Ectodermal cell (in vitro differentiated cells): Measurements from ENCODE around the gene LBH.

ENCODE experiments used
- H3K27ac ChIP-seq: 2 replicates; pipeline ENCODE4 v1.7.0; 2013; ENCODE audit warnings: mild to moderate bottlenecking, low read depth, low read length; ENCODE audit not compliant: insufficient read depth, poor library complexity, severe bottlenecking
- H3K27me3 ChIP-seq: 2 replicates; pipeline ENCODE4 v1.7.0; 2013; ENCODE audit warnings: mild to moderate bottlenecking, low read length; ENCODE audit not compliant: insufficient read depth, control insufficient read depth, poor library complexity, severe bottlenecking
- H3K36me3 ChIP-seq: one replicate; pipeline ENCODE4 v1.7.0; 2013; ENCODE audit warnings: low read length; ENCODE audit not compliant: control insufficient read depth, insufficient read depth
- H3K4me1 ChIP-seq: one replicate; pipeline ENCODE4 v1.7.0; 2013; ENCODE audit warnings: low read length; ENCODE audit not compliant: control insufficient read depth, insufficient read depth
- H3K4me3 ChIP-seq: 2 replicates; pipeline ENCODE4 v1.7.0; 2013; ENCODE audit warnings: low read depth, low read length, control low read depth; ENCODE audit not compliant: insufficient read depth
- H3K9me3 ChIP-seq: 2 replicates; pipeline ENCODE4 v1.7.0; 2013; ENCODE audit warnings: mild to moderate bottlenecking, low read length, moderate library complexity; ENCODE audit not compliant: control insufficient read depth
- WGBS, 2 experiments: methylation state at CpG; one replicate each; pipeline ENCODE4 v1.1.7; 2013; ENCODE audit warnings: missing lambda C conversion rate in 2 of 2; 5-methylcytosine and 5-hydroxymethylcytosine counted together

Gene LBH

DNA sequence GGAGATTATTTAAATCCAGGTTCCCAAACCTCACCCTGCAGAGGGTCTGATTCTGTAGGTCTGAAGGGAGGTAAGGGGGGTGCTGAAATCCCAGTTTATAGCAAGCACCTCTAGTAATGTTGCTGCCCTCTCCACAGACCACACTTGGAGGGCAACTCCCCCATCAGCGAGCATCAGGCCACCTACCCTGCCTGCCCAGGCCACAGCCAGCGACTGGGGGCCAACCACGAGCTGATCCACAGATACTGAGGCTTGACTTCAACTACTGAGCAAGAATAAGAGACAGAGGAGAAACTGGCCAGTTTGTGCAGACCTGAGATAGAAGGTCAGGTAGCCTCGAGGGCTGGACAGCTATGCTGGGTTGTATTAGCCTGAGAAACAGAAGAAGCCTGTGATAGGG lies 36.3 kb upstream of the LBH start:
- WGBS, 2 experiments: 93% methylated on average over 4 of the region's 4 CpGs
- Histone ChIP-seq H3K36me3 (no peaks in the 10 kb centered on the region), H3K4me1 (no peaks in the 10 kb centered on the region), H3K27ac (no peak overlapping the region), H3K27me3 (no peaks in the 10 kb centered on the region), H3K4me3 (no peak overlapping the region), H3K9me3 (no peaks in the 10 kb centered on the region)

DNA sequence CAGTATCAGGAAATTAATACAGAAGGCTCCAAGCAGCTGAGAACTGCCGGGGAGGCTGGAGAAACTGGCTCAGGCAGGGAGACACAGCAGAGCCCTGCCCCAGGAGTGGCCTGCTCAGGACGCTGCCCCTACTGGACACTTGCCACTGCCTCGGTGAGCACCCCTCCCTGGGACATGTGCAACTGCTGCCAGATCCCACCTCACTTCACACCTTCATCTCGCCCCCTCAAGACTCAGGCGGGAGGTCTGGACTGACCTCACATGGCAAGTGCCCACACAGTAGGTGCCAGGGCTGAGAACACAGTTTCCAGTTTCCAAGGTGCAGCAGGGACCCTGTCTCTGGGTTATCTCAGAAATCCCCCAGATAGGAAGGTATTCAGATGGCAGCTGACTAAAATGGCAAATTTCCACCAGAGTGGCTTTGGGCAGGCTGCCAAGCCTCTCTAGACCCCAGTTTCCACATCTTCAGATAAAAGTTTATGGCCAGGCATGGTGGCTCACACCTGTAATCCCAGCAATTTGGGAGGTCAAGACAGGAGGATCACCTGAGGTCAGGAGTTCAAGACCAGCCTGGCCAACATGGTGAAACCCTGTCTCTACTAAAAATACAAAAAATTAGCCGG lies 33.7 kb upstream of the LBH start:
- Histone ChIP-seq H3K9me3 (no peaks in the 10 kb centered on the region), H3K27me3 (no peaks in the 10 kb centered on the region), H3K36me3 (no peaks in the 10 kb centered on the region), H3K4me3 (no peak overlapping the region), H3K27ac (no peak overlapping the region), H3K4me1 (no peaks in the 10 kb centered on the region)
- 85 to 87% methylated on average over 6 of the region's 6 CpGs for WGBS, 2 experiments

DNA sequence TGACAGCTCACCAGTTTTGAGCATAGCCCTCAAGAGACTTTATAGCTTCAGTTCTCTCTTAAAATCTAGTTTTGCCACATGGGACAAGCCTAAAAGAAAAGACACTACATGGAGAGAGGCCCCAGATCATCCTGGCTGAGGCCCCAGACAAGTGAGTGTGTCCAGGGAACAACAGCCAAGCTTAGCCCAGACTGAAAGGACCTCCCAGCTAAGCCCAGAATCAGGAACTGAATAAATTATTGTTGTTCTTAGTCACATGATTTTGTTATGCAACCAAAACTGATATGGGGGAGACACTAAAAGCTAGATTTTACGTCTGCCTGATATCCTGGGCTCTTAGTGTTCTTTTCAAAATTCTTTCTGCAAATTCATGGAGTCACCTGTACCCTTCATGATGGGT lies 29.3 kb upstream of the LBH start:
- no peak overlapping the region for H3K27ac ChIP-seq

DNA sequence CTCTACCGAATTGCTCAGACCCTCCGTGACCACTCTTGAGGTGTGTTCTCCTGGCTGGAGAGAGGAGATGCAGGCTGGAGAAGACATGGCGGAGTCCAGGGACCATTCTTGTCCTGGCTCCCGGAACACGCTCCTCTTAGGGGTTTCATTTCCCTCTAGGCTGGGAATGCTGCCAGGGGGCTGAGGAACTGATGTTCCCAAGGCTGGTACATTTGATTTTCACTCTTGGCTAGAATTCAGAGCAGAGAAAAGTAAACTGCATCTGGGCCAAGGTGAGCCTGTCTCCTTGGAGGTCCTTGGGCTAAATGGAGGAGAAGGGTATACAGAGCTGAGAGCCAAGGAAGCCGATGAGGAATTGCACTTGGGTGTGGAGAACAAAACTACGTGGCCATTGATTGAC lies 28.2 kb upstream of the LBH start:
- Histone ChIP-seq H3K9me3 (no peaks in the 10 kb centered on the region), H3K27me3 (no peaks in the 10 kb centered on the region), H3K36me3 (no peaks in the 10 kb centered on the region), H3K27ac (no peak overlapping the region), H3K4me3 (no peak overlapping the region), H3K4me1 (no peaks in the 10 kb centered on the region)
- 93 to 97% methylated on average over 7 of the region's 7 CpGs for WGBS, 2 experiments

More for the DNA sequence above, 29.3 kb upstream of the LBH start:
- WGBS, 2 experiments: 86 to 87% methylated on average over 1 of the region's 1 CpG
- Histone ChIP-seq H3K4me1 (no peaks in the 10 kb centered on the region), H3K27me3 (no peaks in the 10 kb centered on the region), H3K9me3 (no peaks in the 10 kb centered on the region), H3K4me3 (no peak overlapping the region), H3K36me3 (no peaks in the 10 kb centered on the region)

DNA sequence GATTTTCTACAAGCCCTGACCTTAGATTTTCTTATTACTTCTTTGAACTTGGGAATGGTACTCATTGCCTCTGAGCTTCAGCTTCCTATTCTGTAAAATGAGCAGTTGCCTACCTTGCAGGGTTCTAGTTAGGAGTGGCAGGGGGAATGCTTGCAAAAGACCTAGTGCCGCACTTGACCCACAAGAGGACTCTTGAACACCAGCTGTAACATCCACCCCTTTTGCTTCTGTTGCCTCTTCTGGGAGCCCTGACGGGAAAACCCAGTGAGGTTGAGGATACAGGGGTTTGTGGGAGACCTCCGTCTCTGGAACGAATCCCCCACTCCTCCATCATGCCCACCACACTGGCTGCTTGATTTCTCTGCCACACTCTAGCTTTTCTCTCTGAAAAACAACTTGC lies 27.1 kb upstream of the LBH start:
- H3K9me3 ChIP-seq: no peaks in the 10 kb centered on the region
- H3K36me3 ChIP-seq: no peaks in the 10 kb centered on the region
- no peaks in the 10 kb centered on the region for H3K27me3 ChIP-seq
- H3K27ac ChIP-seq: no peak overlapping the region
- 93 to 95% methylated on average over 4 of the region's 4 CpGs for WGBS, 2 experiments
- no peak overlapping the region for H3K4me3 ChIP-seq
- no peaks in the 10 kb centered on the region for H3K4me1 ChIP-seq

DNA sequence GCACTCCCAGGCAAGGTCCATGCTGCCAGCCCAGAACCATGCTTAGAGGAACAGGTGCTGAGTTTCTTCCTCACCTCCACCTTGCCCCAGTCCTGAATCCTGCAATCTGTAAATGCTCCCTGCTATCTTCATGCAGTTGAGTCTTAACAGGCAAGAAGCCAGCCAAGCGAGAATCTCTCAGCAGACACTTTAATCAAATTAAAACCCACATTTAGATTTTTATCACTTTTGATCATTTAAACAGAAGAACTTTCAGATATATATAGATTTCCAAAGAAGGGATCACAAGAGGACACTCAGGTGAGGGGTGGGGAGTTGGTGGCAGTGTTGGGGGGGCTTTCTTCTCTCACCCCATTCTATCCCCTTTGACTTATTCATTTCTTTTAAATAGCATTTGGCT lies 25.9 kb upstream of the LBH start:
- H3K36me3 ChIP-seq: no peaks in the 10 kb centered on the region
- no peak overlapping the region for H3K27ac ChIP-seq
- H3K4me3 ChIP-seq: no peak overlapping the region
- H3K27me3 ChIP-seq: no peaks in the 10 kb centered on the region
- H3K4me1 ChIP-seq: no peaks in the 10 kb centered on the region
- H3K9me3 ChIP-seq: no peaks in the 10 kb centered on the region
- 92 to 94% methylated on average over 1 of the region's 1 CpG for WGBS, 2 experiments

DNA sequence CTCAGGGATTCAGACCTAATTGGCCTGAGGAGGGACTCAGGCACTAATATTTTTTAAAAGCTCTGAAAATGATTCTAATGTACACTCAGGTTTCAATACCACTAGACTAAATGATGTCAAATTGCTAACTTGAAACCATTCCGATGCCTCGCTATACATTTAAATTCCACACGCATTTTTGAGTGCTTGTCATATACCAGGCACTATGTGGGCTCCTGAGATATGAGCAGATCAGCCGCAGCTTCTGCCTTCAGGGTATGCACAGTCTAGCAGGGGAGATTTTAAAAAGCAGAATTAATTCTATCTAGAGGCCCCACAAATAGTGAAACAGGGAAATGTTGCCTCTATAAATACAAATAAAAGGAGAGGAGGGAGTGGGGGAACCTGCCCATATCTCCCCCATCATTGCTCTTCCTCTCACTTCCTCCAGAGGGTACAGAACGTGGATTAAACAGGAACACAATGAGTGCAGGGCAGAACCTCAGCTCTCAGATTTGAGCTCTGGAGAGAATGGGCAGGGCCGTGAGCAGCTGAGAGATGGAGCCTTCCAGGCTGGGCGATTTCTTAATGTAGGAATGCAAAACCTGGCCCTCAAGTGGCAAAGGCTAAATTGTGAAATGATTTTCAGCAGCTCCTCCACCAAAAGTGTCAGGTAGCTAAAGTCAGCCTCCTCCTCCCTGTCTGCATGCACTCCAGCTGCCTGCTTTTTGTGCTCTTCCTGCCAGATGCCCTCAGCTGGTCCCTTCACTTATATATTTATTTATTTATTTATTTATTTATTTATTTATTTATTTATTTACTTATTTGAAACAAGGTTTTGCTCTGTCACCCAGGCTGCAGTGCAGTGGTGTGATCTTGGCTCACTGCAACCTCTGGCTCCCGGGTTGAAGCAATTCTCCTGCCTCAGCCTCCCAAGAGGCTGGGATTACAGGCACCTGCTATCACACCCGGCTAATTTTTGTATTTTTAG lies 24.6 kb upstream of the LBH start:
- Histone ChIP-seq H3K27me3 (no peaks in the 10 kb centered on the region), H3K36me3 (no peaks in the 10 kb centered on the region), H3K27ac (no peak overlapping the region), H3K4me3 (no peak overlapping the region), H3K9me3 (no peaks in the 10 kb centered on the region), H3K4me1 (no peaks in the 10 kb centered on the region)
- 88 to 89% methylated on average over 9 of the region's 9 CpGs for WGBS, 2 experiments

DNA sequence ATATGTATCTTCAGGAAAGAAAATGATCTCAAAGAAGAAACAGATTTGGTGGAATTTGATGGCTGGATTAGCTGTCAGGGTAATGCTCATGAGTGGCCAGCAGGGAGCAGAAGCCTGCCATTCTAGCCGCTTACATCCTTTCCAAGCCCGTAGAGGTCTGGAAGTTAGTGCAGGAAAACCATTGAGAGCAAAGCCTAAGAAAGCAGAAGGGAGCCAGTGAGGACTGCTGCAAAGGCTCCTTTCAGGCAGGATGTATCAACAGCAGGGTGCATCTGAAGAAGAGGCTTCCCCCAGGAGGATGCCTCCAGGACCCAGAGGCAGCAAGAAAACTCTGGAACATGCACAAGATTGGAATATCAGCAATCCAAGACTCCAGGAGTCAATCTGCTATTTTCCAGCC lies 22.9 kb upstream of the LBH start:
- Histone ChIP-seq H3K36me3 (no peaks in the 10 kb centered on the region), H3K9me3 (no peaks in the 10 kb centered on the region), H3K4me1 (no peaks in the 10 kb centered on the region), H3K27ac (no peak overlapping the region), H3K27me3 (no peaks in the 10 kb centered on the region), H3K4me3 (no peak overlapping the region)
- WGBS, 2 experiments: 0 to 1% methylated on average over 2 of the region's 2 CpGs

DNA sequence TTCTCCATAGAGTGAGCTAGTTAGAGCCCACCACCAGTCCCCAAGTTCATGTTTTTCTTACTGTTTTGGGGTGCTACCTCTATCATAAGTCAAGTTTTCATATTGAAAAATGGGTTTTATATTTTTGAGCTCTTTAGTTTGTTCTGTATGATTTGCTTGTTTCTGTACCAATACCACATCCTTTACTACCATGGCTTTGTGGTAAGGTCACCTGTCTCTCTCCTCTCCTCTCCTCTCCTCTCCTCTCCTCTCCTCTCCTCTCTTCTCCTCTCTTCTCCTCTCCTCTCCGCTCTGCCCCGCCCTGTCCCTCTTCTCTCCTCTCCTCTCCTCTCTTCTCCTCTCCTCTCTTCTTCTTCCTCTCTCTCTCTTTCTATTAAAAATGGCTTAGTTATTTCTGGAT lies 22.1 kb upstream of the LBH start:
- H3K27me3 ChIP-seq: no peaks in the 10 kb centered on the region
- no peaks in the 10 kb centered on the region for H3K9me3 ChIP-seq
- no peak overlapping the region for H3K4me3 ChIP-seq
- H3K27ac ChIP-seq: no peak overlapping the region
- no peaks in the 10 kb centered on the region for H3K36me3 ChIP-seq
- no CpG with 5 or more reads among the region's 2 CpGs for WGBS, 2 experiments
- no peaks in the 10 kb centered on the region for H3K4me1 ChIP-seq

DNA sequence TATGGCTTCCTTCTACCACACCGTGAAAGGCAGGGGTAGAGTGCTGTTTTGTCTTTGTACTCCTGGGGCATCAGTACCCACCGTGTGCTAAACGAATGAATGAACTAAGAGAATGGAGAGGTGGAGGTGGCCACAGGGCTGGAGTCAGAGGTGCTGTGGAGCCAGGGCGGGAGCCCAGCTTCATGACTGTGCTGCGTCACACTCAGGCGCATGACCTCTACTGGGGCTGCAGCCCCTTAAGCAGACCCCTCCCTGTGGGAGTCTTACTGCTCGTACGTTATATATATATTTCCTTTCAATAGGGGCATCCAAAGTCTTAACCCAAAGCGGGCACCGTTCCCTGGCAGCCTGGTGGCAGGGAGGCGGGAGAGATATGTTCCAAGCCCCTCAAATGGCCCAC lies 18.0 kb upstream of the LBH start:
- Histone ChIP-seq H3K4me3 (no peak overlapping the region), H3K27ac (no peak overlapping the region), H3K4me1 (peaks cover 6% of the 10 kb centered on the region), H3K36me3 (no peaks in the 10 kb centered on the region), H3K27me3 (no peaks in the 10 kb centered on the region), H3K9me3 (no peaks in the 10 kb centered on the region)
- WGBS, 2 experiments: 93 to 94% methylated on average over 11 of the region's 11 CpGs
